GM23338 (cell line): ENCODE measurements around the gene KCNK1. TPM values are rescaled to one million over a fixed set of nuclear protein-coding genes. Genes with fewer than 3 reads are reported as not detected.

ENCODE experiments used
- ATAC-seq: fragments of 200-7000 bp; cut with Tn5 transposase; 3 replicates; pipeline ENCODE4 v1.9.1; 2020
- DNase-seq: peaks from one replicate; pipeline ENCODE4 v3.0.0-alpha.2; 2015; ENCODE audit warnings: low spot score
- H2AFZ ChIP-seq: fragments of 200-600 bp; sonication (generic); 2 replicates; pipeline ENCODE4 v1.8.0; 2016; ENCODE audit warnings: antibody characterized with exemption, mild to moderate bottlenecking, moderate library complexity
- H3F3A ChIP-seq: fragments of 200-600 bp; sonication (generic); replicated peaks from 2 replicates; pipeline ENCODE4 v1.8.0; 2017; ENCODE audit warnings: antibody characterized with exemption, mixed run types, low read depth
- H3K27ac ChIP-seq: fragments of 200-600 bp; sonication (generic); 2 replicates; pipeline ENCODE4 v1.6.1; 2016; ENCODE audit warnings: low read depth
- H3K27me3 ChIP-seq: fragments of 200-600 bp; sonication (generic); 2 replicates; pipeline ENCODE4 v1.8.0; 2016; ENCODE audit warnings: mild to moderate bottlenecking, mixed run types, moderate library complexity; ENCODE audit not compliant: insufficient read depth
- H3K36me3 ChIP-seq: fragments of 200-600 bp; sonication (generic); 2 replicates; pipeline ENCODE4 v1.8.0; 2016; ENCODE audit warnings: mild to moderate bottlenecking; ENCODE audit not compliant: insufficient read depth
- H3K4me1 ChIP-seq: fragments of 200-600 bp; sonication (generic); 2 replicates; pipeline ENCODE4 v1.8.0; 2016; ENCODE audit warnings: mild to moderate bottlenecking, moderate library complexity; ENCODE audit not compliant: insufficient read depth
- H3K4me2 ChIP-seq: fragments of 200-600 bp; sonication (generic); 2 replicates; pipeline ENCODE4 v1.7.1; 2017; ENCODE audit warnings: mixed run types
- H3K4me3 ChIP-seq: fragments of 200-600 bp; sonication (generic); 2 replicates; pipeline ENCODE4 v1.6.1; 2016; ENCODE audit warnings: mixed run types
- H3K79me2 ChIP-seq: fragments of 200-600 bp; sonication (generic); replicated peaks from 2 replicates; pipeline ENCODE4 v1.8.0; 2017; ENCODE audit warnings: mild to moderate bottlenecking; ENCODE audit not compliant: insufficient read depth
- H3K9me2 ChIP-seq: fragments of 200-600 bp; sonication (generic); 2 replicates; pipeline ENCODE4 v1.8.0; 2017; ENCODE audit not compliant: insufficient read depth
- H4K20me1 ChIP-seq: fragments of 200-600 bp; sonication (generic); replicated peaks from 2 replicates; pipeline ENCODE4 v1.8.0; 2017; ENCODE audit warnings: mild to moderate bottlenecking; ENCODE audit not compliant: insufficient read depth
- H3K27ac Mint-ChIP-seq: 2 replicates; pipeline ENCODE4 v1.8.0; 2020; ENCODE audit warnings: inconsistent platforms, mild to moderate bottlenecking, moderate library complexity, mixed read lengths
- H3K27me3 Mint-ChIP-seq: 3 replicates; pipeline ENCODE4 v1.8.0; 2022; ENCODE audit warnings: low read depth, mild to moderate bottlenecking, moderate library complexity, mixed read lengths, inconsistent platforms; ENCODE audit not compliant: insufficient read depth, poor library complexity
- H3K36me3 Mint-ChIP-seq: 3 replicates; pipeline ENCODE4 v1.8.0; 2021; ENCODE audit warnings: low read depth, mild to moderate bottlenecking, inconsistent platforms, moderate library complexity, mixed read lengths
- H3K4me1 Mint-ChIP-seq: 3 replicates; pipeline ENCODE4 v1.8.0; 2020; ENCODE audit warnings: mild to moderate bottlenecking, inconsistent platforms, mixed read lengths
- H3K4me3 Mint-ChIP-seq: 3 replicates; pipeline ENCODE4 v1.8.0; 2021; ENCODE audit warnings: moderate library complexity, mild to moderate bottlenecking, inconsistent platforms, mixed read lengths
- H3K9me3 Mint-ChIP-seq: 3 replicates; pipeline ENCODE4 v1.8.0; 2020; ENCODE audit warnings: moderate library complexity, mild to moderate bottlenecking, inconsistent platforms, mixed read lengths
- CREB1 ChIP-seq: fragments of 250-450 bp; sonication (Bioruptor Pico); IDR thresholded peaks from 2 replicates; pipeline ENCODE4 v1.5.0; 2020; ENCODE audit warnings: low read depth, mild to moderate bottlenecking, moderate library complexity
- EZH2 ChIP-seq: fragments of 200-600 bp; sonication (generic); IDR thresholded peaks from one replicate; pipeline ENCODE4 v1.8.0; 2017; ENCODE audit warnings: antibody characterized with exemption, mild to moderate bottlenecking, low read depth; ENCODE audit not compliant: unreplicated experiment
- EZH2phosphoT487 ChIP-seq: fragments of 200-600 bp; sonication (generic); IDR thresholded peaks from one replicate; pipeline ENCODE4 v1.8.1; 2018; ENCODE audit warnings: antibody characterized with exemption; ENCODE audit not compliant: unreplicated experiment
- JUNB ChIP-seq: IDR thresholded peaks from one replicate; pipeline ENCODE4 v1.6.1; 2016; ENCODE audit warnings: antibody characterized with exemption; ENCODE audit not compliant: unreplicated experiment
- NANOG ChIP-seq: IDR thresholded peaks from 2 replicates; pipeline ENCODE4 v1.6.1; 2016; ENCODE audit warnings: antibody characterized with exemption, borderline replicate concordance
- POLR2AphosphoS5 ChIP-seq: IDR thresholded peaks from 2 replicates; pipeline ENCODE4 v1.6.1; 2016; ENCODE audit warnings: antibody characterized with exemption, low read depth
- STAT1 ChIP-seq: IDR thresholded peaks from one replicate; pipeline ENCODE4 v1.6.1; 2016; ENCODE audit warnings: antibody characterized with exemption; ENCODE audit not compliant: unreplicated experiment
- ZNF114 ChIP-seq: fragments of 250-450 bp; sonication (Bioruptor Pico); IDR thresholded peaks from 2 replicates; pipeline ENCODE4 v1.5.0; 2020; ENCODE audit warnings: mild to moderate bottlenecking, moderate library complexity
- ZNF331 ChIP-seq: fragments of 250-450 bp; sonication (Bioruptor Pico); IDR thresholded peaks from 2 replicates; pipeline ENCODE4 v1.5.0; 2020; ENCODE audit warnings: low read depth, mild to moderate bottlenecking, moderate library complexity
- polyA plus RNA-seq: library from polyadenylated mRNA; unstranded; fragments of >200 nt; fragmentation: Nextera tagmentation; extraction: Ambion mirVana; gene quantifications from 2 replicates; pipeline ENCODE4 v1.2.1, GENCODE V29; 2016
- total RNA-seq: library from RNA; depleted of rRNA; stranded (reverse); fragments of >200 nt; shearing (Covaris generic); gene quantifications from 2 replicates; pipeline ENCODE4 v1.2.3, GENCODE V29; 2014
- TF ChIP-seq, protein P1 (sequence below): IDR thresholded peaks from one replicate; pipeline ENCODE4 v1.6.1; 2018; ENCODE audit warnings: antibody characterized with exemption; ENCODE audit not compliant: unreplicated experiment
- TF ChIP-seq, protein P2 (sequence below), 2 experiments: fragments of 200-600 bp in 1 of 2; sonication (generic) in 1 of 2; conservative IDR thresholded peaks; 2 replicates each; pipeline versions ENCODE4 v1.5.1 to v1.6.1; 2016 to 2017; ENCODE audit warnings: antibody characterized with exemption in 2 of 2, low read depth in 2 of 2, mild to moderate bottlenecking in 2 of 2, moderate library complexity in 1 of 2
- TF ChIP-seq, protein P3 (sequence below): IDR thresholded peaks from 2 replicates; pipeline ENCODE4 v1.6.1; 2016; ENCODE audit warnings: antibody characterized with exemption

KCNK1 gene
- total and polyA plus RNA-seq, 2 experiments from 2014 or later, result 10.1 to 12.7 TPM

DNA sequence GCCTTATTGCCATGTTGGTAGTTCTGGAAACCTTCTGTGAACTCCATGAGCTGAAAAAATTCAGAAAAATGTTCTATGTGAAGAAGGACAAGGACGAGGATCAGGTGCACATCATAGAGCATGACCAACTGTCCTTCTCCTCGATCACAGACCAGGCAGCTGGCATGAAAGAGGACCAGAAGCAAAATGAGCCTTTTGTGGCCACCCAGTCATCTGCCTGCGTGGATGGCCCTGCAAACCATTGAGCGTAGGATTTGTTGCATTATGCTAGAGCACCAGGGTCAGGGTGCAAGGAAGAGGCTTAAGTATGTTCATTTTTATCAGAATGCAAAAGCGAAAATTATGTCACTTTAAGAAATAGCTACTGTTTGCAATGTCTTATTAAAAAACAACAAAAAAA is 57.4 kb downstream of the KCNK1 start (continued):
- TF ChIP-seq, protein P1, sequence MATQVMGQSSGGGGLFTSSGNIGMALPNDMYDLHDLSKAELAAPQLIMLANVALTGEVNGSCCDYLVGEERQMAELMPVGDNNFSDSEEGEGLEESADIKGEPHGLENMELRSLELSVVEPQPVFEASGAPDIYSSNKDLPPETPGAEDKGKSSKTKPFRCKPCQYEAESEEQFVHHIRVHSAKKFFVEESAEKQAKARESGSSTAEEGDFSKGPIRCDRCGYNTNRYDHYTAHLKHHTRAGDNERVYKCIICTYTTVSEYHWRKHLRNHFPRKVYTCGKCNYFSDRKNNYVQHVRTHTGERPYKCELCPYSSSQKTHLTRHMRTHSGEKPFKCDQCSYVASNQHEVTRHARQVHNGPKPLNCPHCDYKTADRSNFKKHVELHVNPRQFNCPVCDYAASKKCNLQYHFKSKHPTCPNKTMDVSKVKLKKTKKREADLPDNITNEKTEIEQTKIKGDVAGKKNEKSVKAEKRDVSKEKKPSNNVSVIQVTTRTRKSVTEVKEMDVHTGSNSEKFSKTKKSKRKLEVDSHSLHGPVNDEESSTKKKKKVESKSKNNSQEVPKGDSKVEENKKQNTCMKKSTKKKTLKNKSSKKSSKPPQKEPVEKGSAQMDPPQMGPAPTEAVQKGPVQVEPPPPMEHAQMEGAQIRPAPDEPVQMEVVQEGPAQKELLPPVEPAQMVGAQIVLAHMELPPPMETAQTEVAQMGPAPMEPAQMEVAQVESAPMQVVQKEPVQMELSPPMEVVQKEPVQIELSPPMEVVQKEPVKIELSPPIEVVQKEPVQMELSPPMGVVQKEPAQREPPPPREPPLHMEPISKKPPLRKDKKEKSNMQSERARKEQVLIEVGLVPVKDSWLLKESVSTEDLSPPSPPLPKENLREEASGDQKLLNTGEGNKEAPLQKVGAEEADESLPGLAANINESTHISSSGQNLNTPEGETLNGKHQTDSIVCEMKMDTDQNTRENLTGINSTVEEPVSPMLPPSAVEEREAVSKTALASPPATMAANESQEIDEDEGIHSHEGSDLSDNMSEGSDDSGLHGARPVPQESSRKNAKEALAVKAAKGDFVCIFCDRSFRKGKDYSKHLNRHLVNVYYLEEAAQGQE, result no peak
- TF ChIP-seq, protein P2, sequence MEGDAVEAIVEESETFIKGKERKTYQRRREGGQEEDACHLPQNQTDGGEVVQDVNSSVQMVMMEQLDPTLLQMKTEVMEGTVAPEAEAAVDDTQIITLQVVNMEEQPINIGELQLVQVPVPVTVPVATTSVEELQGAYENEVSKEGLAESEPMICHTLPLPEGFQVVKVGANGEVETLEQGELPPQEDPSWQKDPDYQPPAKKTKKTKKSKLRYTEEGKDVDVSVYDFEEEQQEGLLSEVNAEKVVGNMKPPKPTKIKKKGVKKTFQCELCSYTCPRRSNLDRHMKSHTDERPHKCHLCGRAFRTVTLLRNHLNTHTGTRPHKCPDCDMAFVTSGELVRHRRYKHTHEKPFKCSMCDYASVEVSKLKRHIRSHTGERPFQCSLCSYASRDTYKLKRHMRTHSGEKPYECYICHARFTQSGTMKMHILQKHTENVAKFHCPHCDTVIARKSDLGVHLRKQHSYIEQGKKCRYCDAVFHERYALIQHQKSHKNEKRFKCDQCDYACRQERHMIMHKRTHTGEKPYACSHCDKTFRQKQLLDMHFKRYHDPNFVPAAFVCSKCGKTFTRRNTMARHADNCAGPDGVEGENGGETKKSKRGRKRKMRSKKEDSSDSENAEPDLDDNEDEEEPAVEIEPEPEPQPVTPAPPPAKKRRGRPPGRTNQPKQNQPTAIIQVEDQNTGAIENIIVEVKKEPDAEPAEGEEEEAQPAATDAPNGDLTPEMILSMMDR (conservative IDR thresholded peaks at IDR 0.05; ENCODE audit: low read depth in 2 of 2), result no peak
- TF ChIP-seq POLR2AphosphoS5, result no peak
- TF ChIP-seq JUNB, result no peak

DNA sequence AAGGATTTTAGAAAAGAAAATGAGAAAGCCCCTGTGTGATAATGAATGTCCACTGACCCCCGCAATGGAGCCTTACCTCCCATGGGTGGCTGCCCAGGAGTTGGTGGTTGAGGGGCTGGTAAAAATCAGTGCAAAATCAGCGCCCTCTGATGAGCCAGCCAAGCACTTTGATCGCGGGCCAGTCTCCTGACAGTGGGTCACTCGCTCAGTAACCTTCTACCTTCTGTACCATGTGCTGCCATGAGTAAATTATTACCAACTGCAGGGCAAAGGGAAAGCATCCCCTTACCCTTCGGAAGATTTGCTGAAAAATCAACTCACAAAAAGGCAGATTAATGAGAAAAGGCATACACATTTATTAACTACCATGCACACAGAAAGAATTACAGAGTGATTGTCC is 58.8 kb downstream of the KCNK1 start:
- Histone ChIP-seq H2AFZ (no peak overlapping the region), H3K4me3 (no peak overlapping the region), H3F3A (no peaks in the 10 kb centered on the region), H3K4me2 (no peak overlapping the region), H3K9me2 (no peaks in the 10 kb centered on the region), H3K79me2 (no peaks in the 10 kb centered on the region), H3K4me1 (no peaks in the 10 kb centered on the region), H4K20me1 (no peaks in the 10 kb centered on the region), H3K27me3 (no peaks in the 10 kb centered on the region), H3K27ac (no peak overlapping the region), H3K36me3 (peaks cover 13% of the 10 kb centered on the region; the same call in 1 of the 2 replicates)
- peaks cover 60% of the 10 kb centered on the region for H3K36me3 Mint-ChIP-seq
- no peak overlapping the region for H3K27ac Mint-ChIP-seq
- H3K9me3 Mint-ChIP-seq, result peaks cover 18% of the 10 kb centered on the region; the same call in 1 of the 3 replicates
- no peak for ATAC-seq
- no peak overlapping the region for H3K4me3 Mint-ChIP-seq
- H3K4me1 Mint-ChIP-seq, result peaks cover 2% of the 10 kb centered on the region
- no peaks in the 10 kb centered on the region for H3K27me3 Mint-ChIP-seq
- DNase-seq, result no peak
- TF ChIP-seq, protein P2 (conservative IDR thresholded peaks at IDR 0.05; ENCODE audit: low read depth in 2 of 2), result no peak
- TF ChIP-seq JUNB (no peak), ZNF331 (no peak), EZH2phosphoT487 (no peak), EZH2 (no peak), CREB1 (no peak), ZNF114 (CRISPR knock-in tag) (no peak), STAT1 (no peak), POLR2AphosphoS5 (no peak), NANOG (no peak)
- TF ChIP-seq, protein P3, sequence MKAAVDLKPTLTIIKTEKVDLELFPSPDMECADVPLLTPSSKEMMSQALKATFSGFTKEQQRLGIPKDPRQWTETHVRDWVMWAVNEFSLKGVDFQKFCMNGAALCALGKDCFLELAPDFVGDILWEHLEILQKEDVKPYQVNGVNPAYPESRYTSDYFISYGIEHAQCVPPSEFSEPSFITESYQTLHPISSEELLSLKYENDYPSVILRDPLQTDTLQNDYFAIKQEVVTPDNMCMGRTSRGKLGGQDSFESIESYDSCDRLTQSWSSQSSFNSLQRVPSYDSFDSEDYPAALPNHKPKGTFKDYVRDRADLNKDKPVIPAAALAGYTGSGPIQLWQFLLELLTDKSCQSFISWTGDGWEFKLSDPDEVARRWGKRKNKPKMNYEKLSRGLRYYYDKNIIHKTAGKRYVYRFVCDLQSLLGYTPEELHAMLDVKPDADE, result no peak
- TF ChIP-seq, protein P1, result no peak
